ENCODE data around the gene TMOD1. TPM values are rescaled to one million over a fixed set of nuclear protein-coding genes. Genes with fewer than 3 reads are reported as not detected.

Gene TMOD1
- total and polyA plus RNA-seq, 2 of the 13 experiments (the other 11 are each of a cell fraction or from before 2014, with no cell fraction given): 0.04 to 0.07 TPM

DNA sequence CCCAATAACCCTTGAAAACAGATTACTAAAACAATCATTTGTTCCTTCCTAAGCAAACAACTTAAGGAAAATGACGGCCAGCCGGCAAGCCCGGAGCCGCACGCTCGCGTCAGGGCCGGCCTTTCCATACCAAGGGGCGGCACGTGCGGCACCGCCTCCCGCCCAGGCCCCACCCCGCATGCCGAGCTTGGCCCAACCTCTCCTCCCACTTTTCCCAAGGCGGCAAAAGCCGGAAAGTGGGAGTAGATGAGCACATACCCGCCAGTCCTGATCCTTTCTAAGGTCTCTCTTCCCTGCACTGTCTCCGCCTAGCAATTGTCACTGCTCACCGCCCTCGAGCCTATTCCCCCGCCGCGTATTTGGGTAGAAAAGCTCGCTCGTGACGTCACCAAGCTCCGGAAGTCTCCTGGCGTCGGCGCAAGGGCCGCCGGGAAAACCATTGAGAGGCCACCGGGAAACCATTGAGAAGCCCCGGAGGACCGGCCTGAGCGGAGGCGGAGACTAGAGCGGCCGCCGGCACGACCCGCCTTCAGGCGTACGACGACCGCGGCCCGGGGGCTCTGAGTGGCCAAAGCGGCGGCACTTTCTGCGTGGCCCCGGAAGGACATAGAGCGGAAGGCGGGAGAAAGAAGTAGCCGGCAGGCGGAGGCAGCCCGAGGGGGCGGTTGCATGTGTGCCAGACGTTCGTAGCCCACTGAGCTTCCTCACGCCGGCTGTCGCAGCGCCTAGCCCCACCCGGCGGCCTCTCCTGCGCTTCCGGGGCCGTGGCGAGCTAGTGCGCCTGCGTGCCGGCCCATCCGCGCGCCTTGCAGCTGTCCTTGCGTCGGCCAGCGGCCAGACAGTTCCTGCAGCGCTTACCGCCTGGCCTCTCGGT lies 131.8 kb downstream of the TMOD1 start, which contains the start of the genes NCBP1 and TSTD2 (continued):
- TF ChIP-seq, protein P1, sequence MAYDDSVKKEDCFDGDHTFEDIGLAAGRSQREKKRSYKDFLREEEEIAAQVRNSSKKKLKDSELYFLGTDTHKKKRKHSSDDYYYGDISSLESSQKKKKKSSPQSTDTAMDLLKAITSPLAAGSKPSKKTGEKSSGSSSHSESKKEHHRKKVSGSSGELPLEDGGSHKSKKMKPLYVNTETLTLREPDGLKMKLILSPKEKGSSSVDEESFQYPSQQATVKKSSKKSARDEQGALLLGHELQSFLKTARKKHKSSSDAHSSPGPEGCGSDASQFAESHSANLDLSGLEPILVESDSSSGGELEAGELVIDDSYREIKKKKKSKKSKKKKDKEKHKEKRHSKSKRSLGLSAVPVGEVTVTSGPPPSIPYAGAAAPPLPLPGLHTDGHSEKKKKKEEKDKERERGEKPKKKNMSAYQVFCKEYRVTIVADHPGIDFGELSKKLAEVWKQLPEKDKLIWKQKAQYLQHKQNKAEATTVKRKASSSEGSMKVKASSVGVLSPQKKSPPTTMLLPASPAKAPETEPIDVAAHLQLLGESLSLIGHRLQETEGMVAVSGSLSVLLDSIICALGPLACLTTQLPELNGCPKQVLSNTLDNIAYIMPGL (CRISPR knock-in tag; IDR thresholded peaks at IDR 0.05; ENCODE audit: borderline replicate concordance in 1 of 2, low read depth in 1 of 2): peak in 1 of 2 experiments; percentile 77; a peak in 3 of 4 replicates
- 0 out of 2 replicates have a peak, but pooled peaks have one; percentile 5 for TF ChIP-seq ZSCAN9 (CRISPR knock-in tag; IDR thresholded peaks at IDR 0.05; ENCODE audit: borderline replicate concordance)
- TF ChIP-seq MAZ (IDR thresholded peaks at IDR 0.05; ENCODE audit: borderline replicate concordance, low read depth, low read length): peak; percentile 65; the same call in 1 of the 2 replicates
- no peak; the same call in 1 of the 2 replicates for TF ChIP-seq MAZ (CRISPR knock-in tag; IDR thresholded peaks at IDR 0.05; ENCODE audit: low read depth)
- TF ChIP-seq KLF16 (CRISPR knock-in tag; IDR thresholded peaks at IDR 0.05): peak in 1 of 2 experiments; percentile 67; a peak in 2 of 4 replicates
- TF ChIP-seq BRCA1 (CRISPR knock-in tag; IDR thresholded peaks at IDR 0.05): peak; percentile 26; the same call in 1 of the 2 replicates
- peak; percentile 16 for TF ChIP-seq JUN (CRISPR knock-in tag; IDR thresholded peaks at IDR 0.05)
- TF ChIP-seq KLF9 (CRISPR knock-in tag; IDR thresholded peaks at IDR 0.05; ENCODE audit: low read depth): 0 out of 2 replicates have a peak, but pooled peaks have one; percentile 17
- TF ChIP-seq PHF5A (CRISPR knock-in tag; IDR thresholded peaks at IDR 0.05; ENCODE audit: low read depth, unreplicated experiment): peak; percentile 20
- TF ChIP-seq U2AF1 (optimal IDR thresholded peaks at IDR 0.05; ENCODE audit: low read depth, low read length): peak; percentile 18
- TF ChIP-seq NPAS2 (CRISPR knock-in tag; IDR thresholded peaks at IDR 0.05; ENCODE audit: borderline replicate concordance): no peak
- TF ChIP-seq BHLHE40 (IDR thresholded peaks at IDR 0.05; ENCODE audit: low read length): peak; percentile 99
- TF ChIP-seq, protein P2, sequence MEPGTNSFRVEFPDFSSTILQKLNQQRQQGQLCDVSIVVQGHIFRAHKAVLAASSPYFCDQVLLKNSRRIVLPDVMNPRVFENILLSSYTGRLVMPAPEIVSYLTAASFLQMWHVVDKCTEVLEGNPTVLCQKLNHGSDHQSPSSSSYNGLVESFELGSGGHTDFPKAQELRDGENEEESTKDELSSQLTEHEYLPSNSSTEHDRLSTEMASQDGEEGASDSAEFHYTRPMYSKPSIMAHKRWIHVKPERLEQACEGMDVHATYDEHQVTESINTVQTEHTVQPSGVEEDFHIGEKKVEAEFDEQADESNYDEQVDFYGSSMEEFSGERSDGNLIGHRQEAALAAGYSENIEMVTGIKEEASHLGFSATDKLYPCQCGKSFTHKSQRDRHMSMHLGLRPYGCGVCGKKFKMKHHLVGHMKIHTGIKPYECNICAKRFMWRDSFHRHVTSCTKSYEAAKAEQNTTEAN (CRISPR knock-in tag; conservative IDR thresholded peaks at IDR 0.05): peak; percentile 36
- TF ChIP-seq, protein P3, sequence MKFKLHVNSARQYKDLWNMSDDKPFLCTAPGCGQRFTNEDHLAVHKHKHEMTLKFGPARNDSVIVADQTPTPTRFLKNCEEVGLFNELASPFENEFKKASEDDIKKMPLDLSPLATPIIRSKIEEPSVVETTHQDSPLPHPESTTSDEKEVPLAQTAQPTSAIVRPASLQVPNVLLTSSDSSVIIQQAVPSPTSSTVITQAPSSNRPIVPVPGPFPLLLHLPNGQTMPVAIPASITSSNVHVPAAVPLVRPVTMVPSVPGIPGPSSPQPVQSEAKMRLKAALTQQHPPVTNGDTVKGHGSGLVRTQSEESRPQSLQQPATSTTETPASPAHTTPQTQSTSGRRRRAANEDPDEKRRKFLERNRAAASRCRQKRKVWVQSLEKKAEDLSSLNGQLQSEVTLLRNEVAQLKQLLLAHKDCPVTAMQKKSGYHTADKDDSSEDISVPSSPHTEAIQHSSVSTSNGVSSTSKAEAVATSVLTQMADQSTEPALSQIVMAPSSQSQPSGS (CRISPR knock-in tag; IDR thresholded peaks at IDR 0.05): peak; percentile 68; the same call in 1 of the 2 replicates
- TF ChIP-seq ZNF564 (CRISPR knock-in tag; IDR thresholded peaks at IDR 0.05): peak; percentile 68; the same call in 1 of the 2 replicates
- TF ChIP-seq WIZ (CRISPR knock-in tag; IDR thresholded peaks at IDR 0.05): no peak
- peak; percentile 66; the same call in 1 of the 2 replicates for TF ChIP-seq MEIS1 (CRISPR knock-in tag; IDR thresholded peaks at IDR 0.05; ENCODE audit: borderline replicate concordance)
- TF ChIP-seq ZNF367 (CRISPR knock-in tag; IDR thresholded peaks at IDR 0.05; ENCODE audit: borderline replicate concordance): no peak
- peak; percentile 71 for TF ChIP-seq POLR2AphosphoS5 (IDR thresholded peaks at IDR 0.05; ENCODE audit: low read depth, low read length)
- TF ChIP-seq, protein P4, sequence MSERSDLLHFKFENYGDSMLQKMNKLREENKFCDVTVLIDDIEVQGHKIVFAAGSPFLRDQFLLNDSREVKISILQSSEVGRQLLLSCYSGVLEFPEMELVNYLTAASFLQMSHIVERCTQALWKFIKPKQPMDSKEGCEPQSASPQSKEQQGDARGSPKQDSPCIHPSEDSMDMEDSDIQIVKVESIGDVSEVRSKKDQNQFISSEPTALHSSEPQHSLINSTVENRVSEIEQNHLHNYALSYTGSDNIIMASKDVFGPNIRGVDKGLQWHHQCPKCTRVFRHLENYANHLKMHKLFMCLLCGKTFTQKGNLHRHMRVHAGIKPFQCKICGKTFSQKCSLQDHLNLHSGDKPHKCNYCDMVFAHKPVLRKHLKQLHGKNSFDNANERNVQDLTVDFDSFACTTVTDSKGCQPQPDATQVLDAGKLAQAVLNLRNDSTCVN (CRISPR knock-in tag; IDR thresholded peaks at IDR 0.05; ENCODE audit: borderline replicate concordance): peak; percentile 78
- TF ChIP-seq, protein P5, sequence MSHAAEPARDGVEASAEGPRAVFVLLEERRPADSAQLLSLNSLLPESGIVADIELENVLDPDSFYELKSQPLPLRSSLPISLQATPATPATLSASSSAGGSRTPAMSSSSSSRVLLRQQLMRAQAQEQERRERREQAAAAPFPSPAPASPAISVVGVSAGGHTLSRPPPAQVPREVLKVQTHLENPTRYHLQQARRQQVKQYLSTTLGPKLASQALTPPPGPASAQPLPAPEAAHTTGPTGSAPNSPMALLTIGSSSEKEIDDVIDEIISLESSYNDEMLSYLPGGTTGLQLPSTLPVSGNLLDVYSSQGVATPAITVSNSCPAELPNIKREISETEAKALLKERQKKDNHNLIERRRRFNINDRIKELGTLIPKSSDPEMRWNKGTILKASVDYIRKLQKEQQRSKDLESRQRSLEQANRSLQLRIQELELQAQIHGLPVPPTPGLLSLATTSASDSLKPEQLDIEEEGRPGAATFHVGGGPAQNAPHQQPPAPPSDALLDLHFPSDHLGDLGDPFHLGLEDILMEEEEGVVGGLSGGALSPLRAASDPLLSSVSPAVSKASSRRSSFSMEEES (CRISPR knock-in tag; IDR thresholded peaks at IDR 0.05): peak; percentile 39
